ENCODE data around the gene TRIM31. TPM values are rescaled to one million over a fixed set of nuclear protein-coding genes. Genes with fewer than 3 reads are reported as not detected.

TRIM31 gene
- not detected for total RNA-seq

GRCh38 chr6:30113003-30113759 is at the start of gene TRIM31:
Gene TRIM31, minus strand, starts transcription at chr6:30113090. Its CDS starts 285 bp downstream, at chr6:30112805.

GRCh38 chr6:30160785-30161531 is 48.1 kb upstream of the TRIM31 start, which contains the start of gene TRIM10:
Gene TRIM10, minus strand, starts transcription at chr6:30161211. Its CDS starts 353 bp downstream, at chr6:30160858.

GRCh38 chr6:30135757-30136156 is 22.9 kb upstream of the TRIM31 start, which contains the start of gene TRIM40:
Gene TRIM40, plus strand, starts transcription at chr6:30136140. Its CDS starts 897 bp downstream, at chr6:30137037.

GRCh38 chr6:30075094-30075789 is 37.6 kb downstream of the TRIM31 start, which contains the start of gene RNF39:
Gene RNF39, minus strand, starts transcription at chr6:30075769. Its CDS starts 184 bp downstream, at chr6:30075585.

GRCh38 chr6:30066577-30067459 is 46.1 kb downstream of the TRIM31 start, which contains the start of gene PPP1R11:
Gene PPP1R11, plus strand, starts transcription at chr6:30067198. Its CDS starts 213 bp downstream, at chr6:30067411.

GRCh38 chr6:30061092-30061857 is 51.6 kb downstream of the TRIM31 start, which contains the start of gene POLR1H:
Gene POLR1H, plus strand, starts transcription at chr6:30061265. Its CDS starts 260 bp downstream, at chr6:30061525.

Small RNA genes lying within 50 kb of the gene (small RNA-seq; reads per million reads assigned to genes)
- gene RF00554 (ENCODE audit: low replicate concordance) (not detected), gene RF02219 (ENCODE audit: low replicate concordance) (not detected), gene RF02220 (ENCODE audit: low replicate concordance) (not detected)

Other genes starting within 250 kb of the TRIM31 start
- 48.5 TPM for gene HLA-A, start 170.6 kb downstream of the TRIM31 start, total RNA-seq
- gene POLR1H, start 51.8 kb downstream of the TRIM31 start, total RNA-seq, result 13.5 TPM
- 25.4 TPM for gene PPP1R11, start 45.9 kb downstream of the TRIM31 start, total RNA-seq
- not detected for gene RNF39, start 37.3 kb downstream of the TRIM31 start, total RNA-seq
- not detected for gene TRIM40, start 23.1 kb upstream of the TRIM31 start, total RNA-seq
- 0.31 TPM for gene TRIM10, start 48.1 kb upstream of the TRIM31 start, total RNA-seq
- gene TRIM15, start 50.5 kb upstream of the TRIM31 start, total RNA-seq, result not detected
- 16.3 TPM for gene TRIM26, start 100.3 kb upstream of the TRIM31 start, total RNA-seq
- gene TRIM39, start 213.8 kb upstream of the TRIM31 start, total RNA-seq, result 10.6 TPM
- 28.8 TPM for gene RPP21, start 232.1 kb upstream of the TRIM31 start, total RNA-seq